HL-60 (cell line): ENCODE results near the gene PLA2G4C.

Experiments used
- CTCF ChIP-seq: IDR thresholded peaks from one replicate; pipeline ENCODE4 v1.5.1; 2011; ENCODE audit warnings: low read length, control low read depth, inconsistent platforms; ENCODE audit not compliant: insufficient read depth
- POLR2AphosphoS5 ChIP-seq: IDR thresholded peaks from 2 replicates; pipeline ENCODE4 v1.6.1; 2012; ENCODE audit warnings: low read depth
- SPI1 ChIP-seq: IDR thresholded peaks from 2 replicates; pipeline ENCODE4 v1.6.1; 2012; ENCODE audit warnings: low read depth, mild to moderate bottlenecking, borderline replicate concordance

GRCh38 chr19:48095612-48096175, 14.9 kb downstream of the PLA2G4C start:
- TF ChIP-seq CTCF (no peak), POLR2AphosphoS5 (no peak), SPI1 (no peak)
